Non-pigmented ciliary epithelial cell (primary cell): ENCODE measurements around the gene PDCD6IP.
"Not testable (repeated sequence)": the region's sequence is repeated elsewhere in the genome, so short reads cannot be mapped to it uniquely, and the experiment has no call there.

Experiments
- DNase-seq: peaks from one replicate; pipeline ENCODE4 v3.0.0-alpha.2; 2010; ENCODE audit warnings: low read depth

PDCD6IP gene

DNA sequence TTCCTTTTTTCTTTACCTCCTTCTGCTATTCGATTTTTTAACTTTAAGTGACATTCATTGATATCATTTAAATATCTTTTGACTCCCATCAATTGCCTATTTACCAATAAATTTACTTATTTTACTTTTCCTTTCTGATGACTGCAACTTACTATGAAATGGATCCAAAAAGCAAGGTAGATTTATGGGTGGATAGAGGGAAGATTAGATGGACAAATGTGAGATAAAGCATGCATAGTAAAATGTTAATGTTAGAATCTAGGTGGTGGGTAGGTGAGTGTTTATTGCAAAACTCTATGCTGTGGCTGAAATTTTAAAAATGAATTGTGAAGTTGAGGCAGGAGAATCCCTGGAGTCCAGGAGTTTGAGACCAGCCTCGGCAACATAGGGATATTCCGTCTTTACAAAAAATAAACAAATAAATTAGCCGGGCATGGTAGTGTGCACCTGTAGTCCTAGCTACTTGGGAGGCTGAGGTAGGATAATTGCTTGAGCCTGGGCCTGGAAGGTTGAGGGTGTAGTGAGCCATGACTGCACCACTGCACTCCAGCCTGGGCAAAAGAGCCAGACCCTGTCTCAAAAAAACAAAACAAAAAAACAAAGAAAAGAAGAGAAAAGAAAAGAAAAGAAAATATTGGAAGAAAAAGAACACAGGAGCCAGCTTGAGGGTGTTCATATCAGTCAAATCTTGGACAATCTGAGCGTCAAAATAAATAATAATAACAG is 6.1 kb upstream of the PDCD6IP start:
- no peak for DNase-seq

DNA sequence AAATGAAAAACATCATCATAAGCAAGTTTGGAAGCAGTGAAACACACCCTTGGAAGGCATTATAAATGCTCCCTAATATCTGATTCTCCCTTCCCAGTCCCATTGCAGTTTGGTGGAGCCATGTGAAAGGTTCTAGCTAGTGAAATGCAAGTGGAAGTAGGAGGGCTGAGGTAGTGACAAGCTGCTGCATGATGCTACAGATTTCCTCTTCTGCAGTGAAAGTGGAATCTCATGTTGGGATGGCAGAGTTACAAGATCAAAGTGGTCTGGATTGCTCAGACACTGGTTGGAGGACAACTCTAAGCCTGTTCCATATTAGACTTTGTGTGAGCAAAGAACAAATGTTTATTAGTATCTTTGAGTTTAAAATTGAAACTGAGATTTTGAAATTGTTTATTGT is 3.3 kb upstream of the PDCD6IP start:
- DNase-seq: no peak

DNA sequence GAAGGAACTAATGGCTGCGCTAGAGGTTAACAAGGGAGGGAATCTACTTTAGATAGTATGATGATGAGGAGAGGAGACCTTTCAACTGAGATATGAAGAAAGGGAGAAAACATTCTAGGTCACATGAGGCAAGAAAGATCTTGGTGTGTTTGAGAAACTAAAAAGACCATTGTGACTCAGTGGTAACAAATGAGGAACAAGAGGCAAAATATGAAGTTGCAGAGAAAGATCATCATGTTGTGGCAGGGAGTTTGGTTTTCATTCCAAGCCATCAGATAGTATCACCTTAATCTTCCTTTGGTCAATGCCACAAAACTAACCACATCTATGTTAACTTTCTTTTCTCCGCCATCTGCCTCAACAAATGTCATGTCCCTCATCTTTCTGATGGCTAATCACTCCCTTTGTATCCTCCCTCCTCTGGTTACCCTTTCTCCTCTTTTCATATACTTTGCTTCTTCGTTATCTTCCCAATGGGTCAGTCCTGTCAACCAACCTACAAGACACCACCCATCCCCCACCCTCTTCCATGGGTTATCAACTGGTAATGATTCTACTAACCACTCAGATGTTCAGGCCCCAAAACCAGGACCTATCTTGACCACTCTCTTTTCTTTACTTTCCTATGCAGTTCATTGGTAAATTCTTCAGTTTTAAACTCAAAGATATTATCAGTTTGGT is 2.4 kb upstream of the PDCD6IP start:
- no peak for DNase-seq

DNA sequence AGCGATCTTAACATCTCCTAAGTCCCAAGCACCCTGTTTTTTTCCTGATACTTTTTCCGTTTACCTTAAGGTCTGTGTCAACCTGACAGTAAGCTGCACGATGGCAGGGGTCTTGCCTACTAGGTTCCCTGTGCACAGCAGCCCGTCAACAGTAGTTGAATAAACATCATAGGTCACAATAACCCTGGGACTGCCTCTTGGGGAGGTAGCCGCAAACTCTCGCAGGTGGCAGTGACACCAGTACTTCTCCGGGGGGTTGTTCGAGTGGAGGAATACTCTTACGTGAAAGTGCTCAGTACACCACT is 365 bp upstream of the PDCD6IP start:
- no peak for DNase-seq

DNA sequence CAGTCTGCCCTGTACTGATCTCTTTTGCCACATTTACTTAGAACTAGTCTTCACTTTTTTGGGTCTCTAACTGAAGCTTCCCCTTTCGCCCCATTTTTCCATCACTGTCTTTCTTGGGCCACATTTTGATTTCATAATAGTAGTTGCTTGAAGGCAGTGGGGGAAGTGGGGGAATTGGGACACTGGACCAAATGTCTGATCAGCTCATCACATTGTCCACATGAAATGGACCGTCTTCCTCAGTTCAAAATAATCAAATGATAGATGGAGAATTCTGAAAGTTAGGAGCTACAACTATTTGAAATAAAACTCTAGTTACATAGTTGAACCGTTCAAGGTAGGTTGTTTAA is 747 bp downstream of the PDCD6IP start:
- DNase-seq: no peak

DNA sequence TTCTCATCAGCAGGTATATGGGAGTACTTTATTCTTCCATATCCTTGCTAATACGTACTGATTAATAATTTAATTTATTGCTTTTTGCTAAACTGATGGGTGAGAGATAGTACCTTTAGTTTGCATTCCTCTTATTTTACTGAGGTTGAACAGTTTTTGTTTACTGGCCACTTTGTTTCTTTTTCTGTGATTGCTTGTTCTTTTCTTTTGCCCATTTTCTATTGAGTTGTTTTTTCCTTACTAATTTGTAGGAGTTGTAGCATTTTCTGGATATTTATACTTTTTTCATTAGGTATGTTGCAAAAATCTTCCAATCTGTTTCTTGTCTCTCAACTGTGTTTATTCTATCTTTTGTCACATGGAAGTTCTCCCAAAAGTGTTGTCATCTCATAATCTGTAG is 4.8 kb downstream of the PDCD6IP start:
- DNase-seq: no peak

DNA sequence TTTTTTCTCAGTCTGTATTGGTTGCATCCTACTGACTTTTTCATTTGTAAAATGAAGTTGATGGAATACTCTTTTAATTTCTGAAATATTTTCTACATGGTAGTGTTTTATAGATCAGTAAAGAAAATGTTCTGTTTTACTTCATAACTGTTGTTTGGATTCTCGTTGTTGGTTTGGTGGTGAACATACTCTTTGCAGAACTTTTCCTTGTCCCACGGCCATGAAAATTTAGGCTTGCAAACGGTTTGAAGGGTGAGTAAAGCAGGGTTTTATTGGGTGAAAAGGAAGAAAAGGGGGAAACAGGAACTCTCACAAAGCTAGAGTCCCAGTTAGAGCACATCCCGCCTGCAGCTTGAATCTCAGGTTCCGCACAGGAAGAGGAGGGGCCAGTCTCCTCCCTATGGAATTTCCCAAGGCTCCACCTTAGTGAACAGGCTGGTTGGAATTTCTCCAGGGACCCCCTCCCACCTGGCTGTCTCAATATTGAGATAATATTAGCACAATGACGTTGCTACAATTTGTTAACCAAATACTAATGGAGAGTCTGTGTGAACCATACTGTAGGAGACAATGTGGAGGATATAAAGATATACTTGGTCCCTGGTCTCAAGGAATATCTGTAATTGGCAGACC is 5.6 kb downstream of the PDCD6IP start:
- no peak for DNase-seq

DNA sequence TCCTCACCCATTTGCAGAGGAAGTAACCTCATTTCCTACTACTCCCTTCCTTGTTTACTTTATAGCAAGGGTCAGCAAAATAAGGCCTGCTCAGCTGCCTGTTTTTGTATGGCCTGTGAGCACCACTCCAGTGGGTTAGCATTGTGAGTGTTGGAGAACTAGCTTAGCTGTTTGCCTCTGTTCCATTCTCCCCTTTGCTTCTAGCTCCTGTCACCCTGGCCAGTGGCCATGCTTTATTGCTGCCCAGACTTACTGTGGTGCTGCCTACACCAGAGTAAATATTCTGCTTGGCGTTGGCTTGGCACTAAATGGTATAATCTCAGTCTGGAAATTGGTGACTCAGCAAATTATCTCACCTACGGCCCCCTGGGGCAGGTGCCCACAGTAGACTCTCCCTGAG is 8.8 kb downstream of the PDCD6IP start:
- no peak for DNase-seq

DNA sequence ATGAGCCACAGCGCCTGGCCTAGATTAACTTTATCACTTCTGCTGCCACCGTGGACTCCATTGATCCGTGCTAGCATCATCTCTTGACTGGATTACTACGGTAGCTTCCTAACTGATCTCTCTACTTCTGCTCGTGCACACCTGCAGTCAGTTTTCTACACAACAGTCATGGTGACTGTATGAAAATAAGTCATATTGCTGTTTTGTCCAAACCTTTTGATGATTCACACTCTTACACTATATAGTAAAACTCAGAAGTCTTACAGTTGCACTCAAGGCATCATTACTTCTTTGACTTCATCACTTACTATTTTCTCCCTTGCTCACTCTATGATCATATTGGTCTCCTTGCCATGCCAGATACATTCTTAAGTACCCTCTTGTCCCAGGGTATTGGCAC is 10.1 kb downstream of the PDCD6IP start:
- DNase-seq: no peak

DNA sequence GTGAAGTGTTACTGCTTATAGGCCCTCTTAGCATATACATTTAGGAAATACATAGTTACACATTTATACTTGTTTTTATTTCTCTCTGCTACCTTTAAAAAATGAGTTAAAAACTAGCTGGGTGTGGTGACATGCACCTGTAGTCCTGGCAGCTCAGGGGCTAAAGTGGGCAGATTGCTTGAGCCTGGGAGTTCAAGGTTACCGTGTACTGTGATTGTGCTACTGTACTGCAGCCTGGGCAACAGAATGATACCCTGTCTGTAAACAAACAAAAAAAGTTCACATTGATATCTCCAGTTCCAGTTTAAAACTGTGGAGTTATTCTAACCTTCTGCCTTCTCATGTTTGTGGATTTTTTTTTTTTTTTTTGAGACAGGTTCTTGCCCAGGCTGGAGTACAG is 12.1 kb downstream of the PDCD6IP start:
- no peak for DNase-seq

DNA sequence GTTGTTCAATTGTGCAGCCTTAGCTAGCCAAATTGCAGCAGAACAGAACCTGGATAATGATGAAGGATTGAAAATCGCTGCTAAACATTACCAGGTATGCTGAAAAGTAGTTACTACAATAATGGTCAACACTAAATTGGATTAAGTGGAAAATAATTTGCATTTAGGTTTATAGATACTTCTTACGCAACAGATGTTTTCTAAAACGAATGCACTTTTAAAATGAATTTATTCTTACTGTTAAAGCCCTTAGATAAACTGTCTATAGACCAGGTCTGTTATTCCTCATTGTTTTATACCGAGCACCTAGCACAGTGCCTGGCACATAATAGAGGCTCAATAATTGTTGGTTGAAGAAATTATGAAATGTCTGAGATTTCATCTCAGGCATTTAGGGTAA is 23.6 kb downstream of the PDCD6IP start:
- DNase-seq: no peak

DNA sequence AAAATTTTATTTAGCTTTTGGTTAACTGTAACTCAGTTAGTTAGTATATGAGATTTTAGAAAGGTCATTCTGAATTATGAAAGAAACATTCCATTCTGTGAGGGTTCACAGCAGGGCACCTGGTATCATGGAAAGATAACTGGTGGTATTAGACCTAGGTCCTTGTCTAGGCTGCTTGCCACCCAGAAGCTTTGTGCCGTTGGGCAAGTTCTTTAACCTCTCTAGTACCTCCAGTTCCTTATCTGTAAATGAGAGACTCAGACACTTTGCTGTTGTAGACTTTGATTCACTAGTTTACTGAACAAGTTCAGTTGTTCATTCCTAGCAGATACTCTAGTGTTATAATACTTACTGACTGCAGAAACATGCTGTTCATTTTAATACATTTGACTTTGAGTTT is 25.4 kb downstream of the PDCD6IP start:
- DNase-seq: no peak

DNA sequence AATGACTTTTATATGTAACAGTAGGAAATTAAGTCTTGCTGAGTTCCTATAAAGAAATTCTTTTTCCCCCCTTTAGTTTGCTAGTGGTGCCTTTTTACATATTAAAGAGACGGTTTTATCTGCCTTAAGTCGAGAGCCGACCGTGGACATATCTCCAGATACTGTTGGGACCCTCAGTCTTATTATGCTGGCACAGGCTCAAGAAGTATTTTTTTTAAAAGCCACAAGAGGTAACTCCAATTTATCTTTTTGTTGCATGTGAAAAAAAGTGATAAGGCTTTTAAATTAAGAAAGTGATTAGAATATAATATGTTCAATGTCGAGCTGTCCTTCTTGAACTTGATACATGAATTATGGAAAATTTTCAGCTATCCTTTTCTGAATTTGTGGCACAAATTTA is 26.7 kb downstream of the PDCD6IP start:
- no peak for DNase-seq

DNA sequence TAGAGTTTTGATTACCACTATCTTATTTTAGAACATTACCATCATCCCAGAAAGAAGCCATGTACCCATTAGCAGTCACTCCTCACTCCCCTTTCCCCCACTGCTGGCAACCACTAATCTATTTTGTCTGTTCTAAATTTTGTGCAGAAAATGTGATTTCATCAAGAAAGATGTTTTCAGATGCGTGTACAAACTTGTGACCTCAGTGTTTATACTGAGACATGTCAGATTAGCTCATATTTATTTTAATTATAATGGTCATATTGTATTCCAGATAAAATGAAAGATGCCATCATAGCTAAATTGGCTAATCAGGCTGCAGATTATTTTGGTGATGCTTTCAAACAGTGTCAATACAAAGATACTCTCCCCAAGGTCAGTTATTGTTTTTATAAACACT is 27.8 kb downstream of the PDCD6IP start:
- no peak for DNase-seq

DNA sequence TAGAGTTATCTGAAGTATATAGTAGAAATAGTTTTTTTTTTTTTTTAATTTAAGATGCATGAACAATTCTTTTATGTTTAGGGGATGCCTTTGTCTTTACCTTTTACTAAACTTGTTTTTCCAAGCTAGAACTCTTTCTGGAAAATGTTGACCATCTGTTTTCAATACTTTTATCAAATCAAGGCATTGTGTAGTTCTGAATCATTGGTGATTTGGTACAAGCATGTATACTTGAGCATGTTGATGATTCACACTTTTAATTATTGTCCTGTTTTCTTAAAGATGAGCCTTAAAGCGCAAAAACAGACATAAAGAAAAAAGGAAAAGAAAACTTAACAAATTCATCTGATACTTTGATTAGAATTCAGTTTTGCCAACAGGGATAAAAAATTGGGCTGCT is 28.3 kb downstream of the PDCD6IP start:
- peak; percentile 26 for DNase-seq

DNA sequence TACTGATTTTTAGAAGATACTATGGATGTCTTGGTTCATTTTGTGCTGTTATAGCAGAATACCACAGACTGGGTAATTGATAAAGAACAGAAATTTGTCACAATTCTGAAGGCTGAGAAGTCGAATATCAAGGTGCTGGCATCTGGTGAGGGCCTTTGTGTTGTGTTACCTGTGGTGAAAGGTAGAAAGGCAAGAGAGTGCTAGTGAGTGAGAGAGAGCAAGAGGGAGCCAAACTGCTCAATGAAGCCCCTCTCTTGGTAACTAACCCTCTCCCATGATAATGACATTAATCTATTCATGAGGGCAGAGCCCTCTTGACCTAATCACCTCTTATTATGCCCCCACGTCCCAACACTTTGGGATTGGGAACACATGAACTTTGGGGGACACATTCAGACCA is 31.3 kb downstream of the PDCD6IP start:
- DNase-seq: no peak

DNA sequence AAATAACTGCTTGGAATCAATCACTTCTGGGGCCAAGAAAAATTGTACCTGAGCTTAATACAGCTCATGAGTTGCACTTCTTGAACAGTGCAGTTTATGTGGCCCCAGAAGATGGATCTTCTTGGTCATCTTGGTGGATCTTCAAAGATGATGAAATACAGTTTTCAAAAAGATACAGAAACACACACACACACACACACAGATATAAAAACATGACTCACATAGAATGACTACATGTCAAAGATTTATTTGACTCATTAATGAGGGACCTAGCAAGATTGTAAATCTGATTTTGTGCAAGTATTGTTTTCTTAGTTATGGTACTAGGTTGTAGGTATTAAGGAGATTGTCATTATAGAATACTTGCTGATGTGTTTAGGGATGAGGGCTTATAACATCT is 32.6 kb downstream of the PDCD6IP start:
- no peak for DNase-seq

DNA sequence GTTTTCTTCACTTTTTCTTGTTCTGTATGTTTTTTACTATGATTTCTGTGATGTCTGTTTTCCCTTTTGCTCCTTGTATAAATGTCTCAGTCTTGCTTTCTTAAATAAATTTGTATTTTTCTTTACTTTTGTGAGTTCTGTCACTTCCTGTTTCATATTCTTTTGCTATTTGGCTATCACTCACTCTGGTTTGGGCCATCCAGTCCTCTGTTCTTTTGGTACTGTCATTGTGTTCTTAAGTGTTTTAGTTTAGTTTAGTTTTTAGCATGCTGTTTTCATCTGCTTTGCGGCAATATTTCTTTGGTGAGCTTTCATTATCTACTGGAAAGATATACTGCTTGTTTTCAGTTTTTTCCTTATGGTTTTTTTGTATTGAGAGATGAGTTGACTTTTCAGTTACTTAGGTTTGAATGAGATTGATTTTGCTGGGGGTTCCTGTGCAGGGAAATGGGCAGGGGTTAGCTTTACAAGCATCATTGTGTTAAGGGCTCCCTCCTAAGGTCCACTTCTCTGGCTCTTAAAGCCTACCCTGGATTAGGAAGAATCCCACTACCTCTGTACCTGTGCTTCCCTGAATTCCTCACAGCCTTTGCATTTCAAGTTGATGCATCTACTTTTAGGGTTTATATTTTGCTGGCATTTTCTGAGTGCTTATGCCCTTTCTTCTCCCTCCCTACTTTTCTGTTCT is 35.1 kb downstream of the PDCD6IP start:
- DNase-seq: no peak

DNA sequence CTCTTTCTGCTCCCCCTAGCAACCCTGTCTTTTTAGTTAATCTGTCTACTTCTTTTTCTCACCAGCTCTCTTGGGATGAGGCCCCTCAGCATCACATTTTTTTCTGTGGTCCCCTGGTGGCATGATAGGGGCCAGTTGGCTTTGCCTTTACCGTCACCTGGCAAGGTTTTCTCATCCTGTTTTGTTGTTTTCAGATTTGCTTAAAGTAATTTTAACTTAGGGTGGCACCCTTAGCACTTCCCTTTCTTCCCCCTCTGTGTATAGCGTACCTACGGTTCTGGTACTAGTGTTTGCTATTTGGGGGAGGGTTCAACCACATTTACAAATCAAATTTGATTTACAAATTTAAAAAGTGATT is 35.6 kb downstream of the PDCD6IP start:
- DNase-seq: no peak

DNA sequence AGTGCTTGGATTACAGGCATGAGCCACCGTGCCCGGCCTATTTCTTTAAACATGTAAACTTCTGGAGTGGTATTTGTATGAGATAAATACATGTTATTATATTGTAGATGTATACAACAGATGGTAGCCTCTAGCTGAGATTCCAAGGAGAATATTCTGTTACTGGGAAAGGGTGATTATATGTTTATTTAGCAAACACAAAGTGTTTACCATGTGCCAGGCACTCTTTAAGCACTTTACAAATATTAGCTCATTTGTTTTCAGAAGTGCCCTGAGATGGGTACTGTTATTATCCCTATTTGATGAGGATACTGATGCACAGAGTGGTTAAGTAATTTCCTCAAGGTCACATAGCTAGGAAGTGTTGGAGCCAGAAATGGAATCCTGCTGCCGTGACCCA is 38.8 kb downstream of the PDCD6IP start:
- DNase-seq: not testable (repeated sequence)

DNA sequence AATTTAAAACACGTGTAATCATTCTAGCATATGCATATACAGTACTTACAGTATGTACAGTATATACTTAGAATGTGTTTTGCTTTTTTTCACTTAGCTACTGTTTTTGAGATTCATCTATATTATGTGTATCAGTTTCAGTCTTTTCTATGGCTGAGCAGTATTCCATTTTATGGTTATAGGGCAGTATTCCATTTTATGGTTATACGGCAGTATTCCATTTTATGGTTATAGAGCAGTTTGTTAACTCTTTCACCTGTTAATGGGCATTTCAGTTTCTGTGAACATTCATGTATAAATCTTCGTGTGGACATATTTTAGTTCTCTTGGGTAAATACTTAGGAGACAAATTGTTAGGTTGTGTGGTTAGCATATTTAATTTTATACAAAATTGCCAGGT is 40.9 kb downstream of the PDCD6IP start:
- DNase-seq: no peak

DNA sequence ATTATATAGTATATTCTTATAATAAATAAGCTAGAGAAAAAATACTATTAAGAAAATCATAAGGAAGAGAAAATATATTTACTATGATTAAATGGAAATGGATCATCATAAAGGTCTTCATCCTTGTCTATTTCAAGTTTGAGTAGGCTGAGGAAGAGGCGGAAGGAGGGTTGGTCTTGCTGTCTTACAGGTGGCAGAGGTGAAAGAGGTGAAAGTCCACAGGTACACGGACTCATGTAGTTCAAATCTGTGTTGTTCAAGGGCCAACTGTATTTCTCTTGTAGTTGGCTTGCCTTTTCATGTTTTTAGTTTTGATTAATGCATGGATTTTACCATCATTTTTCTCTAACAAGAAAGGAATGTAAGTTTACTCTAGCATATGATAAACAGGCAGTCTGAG is 41.7 kb downstream of the PDCD6IP start:
- no peak for DNase-seq

DNA sequence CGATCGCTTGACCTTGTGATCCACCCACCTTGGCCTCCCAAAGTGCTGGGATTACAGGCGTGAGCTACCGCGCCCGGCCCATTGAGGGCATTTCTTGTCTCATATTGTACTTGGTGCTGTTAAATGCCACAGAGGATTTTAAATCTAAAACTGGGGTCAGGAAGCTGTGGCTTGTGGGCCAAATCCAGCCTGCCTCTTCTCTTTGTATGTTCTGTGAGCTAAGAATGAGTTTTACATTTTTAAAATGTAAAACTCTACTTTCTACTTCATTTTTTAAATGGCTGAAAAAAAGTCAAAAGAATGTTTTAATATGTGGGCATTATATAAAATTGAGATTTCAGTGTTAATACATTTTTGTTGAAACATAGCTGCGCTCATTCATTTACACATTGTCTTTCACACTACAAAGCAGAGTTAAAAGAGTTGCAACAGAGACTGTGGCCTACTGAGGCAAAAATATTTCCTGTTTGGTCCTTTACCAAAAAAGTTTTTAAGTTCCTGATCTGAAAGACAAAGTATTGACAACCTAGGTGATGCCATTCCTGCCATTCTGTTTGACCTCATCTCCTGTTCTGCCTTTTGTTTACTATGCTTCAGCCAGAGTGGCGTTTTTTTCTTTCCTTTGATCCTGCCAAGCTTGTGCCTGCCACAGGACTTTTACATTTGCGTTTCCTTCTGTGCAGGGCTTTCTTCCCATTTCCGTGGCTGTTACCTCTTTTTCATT is 50.4 kb downstream of the PDCD6IP start:
- no peak for DNase-seq
